WTC11 (cell line): ENCODE measurements around the gene MMAB. TPM values are rescaled to one million over a fixed set of nuclear protein-coding genes. Genes with fewer than 3 reads are reported as not detected.

Source experiments
- ATAC-seq: fragments of 200-7000 bp; cut with Tn5 transposase; 2 replicates; pipeline ENCODE4 v1.10.0; 2021; ENCODE audit warnings: mild to moderate bottlenecking, moderate library complexity
- CTCF ChIA-PET: fragments of 300-600 bp; sonication (Branson Sonifier 250); formaldehyde crosslinking; loops from one replicate; lab custom pipeline; 2021; ENCODE audit warnings: antibody characterized with exemption; lab: Charles Lee
- POLR2A ChIA-PET: fragments of 350-600 bp; sonication (Branson Sonifier 250); formaldehyde crosslinking; loops from one replicate; lab custom pipeline; 2021; ENCODE audit warnings: antibody characterized with exemption; lab: Charles Lee
- DNase-seq: peaks from one replicate; pipeline ENCODE4 v3.0.0; 2021; ENCODE audit warnings: low spot score
- H3K27ac Mint-ChIP-seq: 2 replicates; pipeline ENCODE4 v1.8.0; 2021; ENCODE audit warnings: mixed read lengths
- H3K27me3 Mint-ChIP-seq: 2 replicates; pipeline ENCODE4 v1.8.0; 2021; ENCODE audit warnings: low read depth, mild to moderate bottlenecking, moderate library complexity, mixed read lengths
- H3K36me3 Mint-ChIP-seq: 2 replicates; pipeline ENCODE4 v1.8.0; 2021; ENCODE audit warnings: mixed read lengths
- H3K4me1 Mint-ChIP-seq: 2 replicates; pipeline ENCODE4 v1.8.0; 2022; ENCODE audit warnings: mixed read lengths
- H3K4me3 Mint-ChIP-seq: 2 replicates; pipeline ENCODE4 v1.8.0; 2021; ENCODE audit warnings: mild to moderate bottlenecking, moderate library complexity, mixed read lengths
- H3K9me3 Mint-ChIP-seq: 2 replicates; pipeline ENCODE4 v1.8.0; 2021; ENCODE audit warnings: mixed read lengths
- AR ChIP-seq: fragments of 250-450 bp; sonication (Bioruptor Pico); IDR thresholded peaks from 2 replicates; pipeline ENCODE4 v1.9.0; 2021; ENCODE audit warnings: mild to moderate bottlenecking
- ATF1 ChIP-seq: sonication (generic); formaldehyde crosslinking; IDR thresholded peaks from 2 replicates; pipeline ENCODE4 v1.8.1; 2023; ENCODE audit warnings: mild to moderate bottlenecking, moderate library complexity, missing genetic modification reagents
- CDX4 ChIP-seq: fragments of 250-450 bp; sonication (Bioruptor Pico); IDR thresholded peaks from 2 replicates; pipeline ENCODE4 v1.9.0; 2021; ENCODE audit warnings: moderate library complexity, mild to moderate bottlenecking, inconsistent platforms, borderline replicate concordance
- FOXK1 ChIP-seq: sonication (generic); formaldehyde crosslinking; IDR thresholded peaks from 2 replicates; pipeline ENCODE4 v1.8.0; 2022; ENCODE audit warnings: mild to moderate bottlenecking, moderate library complexity, missing genetic modification reagents
- MLX ChIP-seq: sonication (generic); formaldehyde crosslinking; IDR thresholded peaks from 2 replicates; pipeline ENCODE4 v1.8.1; 2023; ENCODE audit warnings: mild to moderate bottlenecking, missing genetic modification reagents, moderate library complexity
- MYBL2 ChIP-seq: sonication (generic); formaldehyde crosslinking; IDR thresholded peaks from 2 replicates; pipeline ENCODE4 v1.8.1; 2023; ENCODE audit warnings: mild to moderate bottlenecking, moderate library complexity, missing genetic modification reagents
- NFATC4 ChIP-seq: fragments of 250-450 bp; sonication (Bioruptor Pico); IDR thresholded peaks from 2 replicates; pipeline ENCODE4 v1.9.0; 2021; ENCODE audit warnings: mild to moderate bottlenecking
- NFE2L1 ChIP-seq: sonication (generic); formaldehyde crosslinking; IDR thresholded peaks from 2 replicates; pipeline ENCODE4 v1.8.1; 2023; ENCODE audit warnings: missing genetic modification reagents
- RORB ChIP-seq: fragments of 250-450 bp; sonication (Bioruptor Pico); IDR thresholded peaks from 2 replicates; pipeline ENCODE4 v1.9.0; 2021; ENCODE audit warnings: mild to moderate bottlenecking
- USF2 ChIP-seq: sonication (generic); formaldehyde crosslinking; IDR thresholded peaks from 2 replicates; pipeline ENCODE4 v1.8.1; 2023; ENCODE audit warnings: mild to moderate bottlenecking, missing genetic modification reagents, moderate library complexity
- ZNF263 ChIP-seq: sonication (generic); formaldehyde crosslinking; IDR thresholded peaks from 2 replicates; pipeline ENCODE4 v1.8.1; 2022; ENCODE audit warnings: low read depth, mild to moderate bottlenecking, moderate library complexity, missing genetic modification reagents
- ZNF532 ChIP-seq: fragments of 250-450 bp; sonication (Bioruptor Pico); IDR thresholded peaks from 2 replicates; pipeline ENCODE4 v1.9.0; 2021; ENCODE audit warnings: mild to moderate bottlenecking, borderline replicate concordance
- total RNA-seq: library from RNA; stranded (reverse); gene quantifications from 3 replicates; pipeline ENCODE4 v1.2.3, GENCODE V29; 2021
- TF ChIP-seq, protein P1 (sequence below): fragments of 250-450 bp; sonication (Bioruptor Pico); IDR thresholded peaks from 2 replicates; pipeline ENCODE4 v1.9.0; 2021; ENCODE audit warnings: mild to moderate bottlenecking
- TF ChIP-seq, protein P2 (sequence below): sonication (generic); formaldehyde crosslinking; IDR thresholded peaks from 2 replicates; pipeline ENCODE4 v1.8.0; 2023; ENCODE audit warnings: missing genetic modification reagents, mild to moderate bottlenecking, borderline replicate concordance
- TF ChIP-seq, protein P3 (sequence below): sonication (generic); formaldehyde crosslinking; IDR thresholded peaks from 2 replicates; pipeline ENCODE4 v1.8.0; 2022; ENCODE audit warnings: mild to moderate bottlenecking, missing genetic modification reagents
- TF ChIP-seq, protein P4 (sequence below): fragments of 200-600 bp; IDR thresholded peaks from 2 replicates; pipeline ENCODE4 v1.8.0; 2022; ENCODE audit warnings: antibody characterized with exemption
- TF ChIP-seq, protein P5 (sequence below): sonication (generic); formaldehyde crosslinking; IDR thresholded peaks from 2 replicates; pipeline ENCODE4 v1.8.0; 2022; ENCODE audit warnings: mild to moderate bottlenecking, missing genetic modification reagents

Gene MMAB
- total RNA-seq, 1 experiment from 2014 or later, result 22.0 TPM

DNA sequence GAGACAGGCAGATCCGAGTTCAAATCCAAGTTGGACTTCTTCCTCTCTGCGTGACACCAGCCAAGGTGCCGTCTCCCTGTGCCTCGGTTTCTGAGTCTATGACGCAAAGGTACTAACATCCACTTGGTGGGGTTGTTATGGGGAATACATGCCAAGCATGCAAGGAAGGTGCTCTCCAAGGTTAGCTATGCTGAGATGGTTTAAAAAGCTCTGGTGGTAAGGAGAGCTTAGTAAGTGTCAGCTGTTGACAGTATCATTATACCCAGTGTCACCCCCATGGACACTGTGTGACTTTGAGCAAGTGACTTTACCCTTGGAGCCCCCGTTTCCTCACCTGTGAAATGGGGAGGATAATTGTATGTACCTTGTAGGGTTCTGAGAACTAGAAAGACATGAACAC is 22.2 kb downstream of the MMAB start:
- ChIA-PET POLR2A (no interaction called here), CTCF (interaction anchor here (0.9 to 1.0 kb wide), 2 partner anchors 123 to 157 kb away, joined by 3 to 4 read pairs; no protein-coding TSS in a partner anchor)
- peaks cover 3% of the 10 kb centered on the region; the same call in 1 of the 2 replicates for H3K4me1 Mint-ChIP-seq
- ATAC-seq, result no peak
- DNase-seq, result no peak
- no peak overlapping the region for H3K4me3 Mint-ChIP-seq
- TF ChIP-seq MYBL2 (CRISPR knock-in tag), result no peak
- H3K27me3 Mint-ChIP-seq, result no peaks in the 10 kb centered on the region
- no peaks in the 10 kb centered on the region for H3K36me3 Mint-ChIP-seq
- no peaks in the 10 kb centered on the region for H3K9me3 Mint-ChIP-seq
- H3K27ac Mint-ChIP-seq, result no peak overlapping the region

- CTCF ChIA-PET, result interaction anchor here (1.7 kb wide), 1 partner anchor 31 kb away, joined by 5 read pairs; no protein-coding TSS in a partner anchor
- Mint-ChIP-seq H3K4me1 (no peaks in the 10 kb centered on the region), H3K4me3 (no peak overlapping the region), H3K9me3 (no peaks in the 10 kb centered on the region), H3K27ac (no peak overlapping the region), H3K36me3 (no peaks in the 10 kb centered on the region), H3K27me3 (no peaks in the 10 kb centered on the region; the same call in 1 of the 2 replicates)
- DNase-seq, result no peak
- ATAC-seq, result no peak
- TF ChIP-seq, protein P1, sequence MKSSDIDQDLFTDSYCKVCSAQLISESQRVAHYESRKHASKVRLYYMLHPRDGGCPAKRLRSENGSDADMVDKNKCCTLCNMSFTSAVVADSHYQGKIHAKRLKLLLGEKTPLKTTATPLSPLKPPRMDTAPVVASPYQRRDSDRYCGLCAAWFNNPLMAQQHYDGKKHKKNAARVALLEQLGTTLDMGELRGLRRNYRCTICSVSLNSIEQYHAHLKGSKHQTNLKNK, result no peak
- TF ChIP-seq ZNF263 (CRISPR knock-in tag) (no peak), NFATC4 (CRISPR knock-in tag) (no peak), RORB (no peak), NFE2L1 (no peak), ATF1 (CRISPR knock-in tag) (no peak), AR (no peak), ZNF532 (CRISPR knock-in tag) (no peak), CDX4 (CRISPR knock-in tag) (no peak), FOXK1 (CRISPR knock-in tag) (no peak), MLX (CRISPR knock-in tag) (no peak), USF2 (CRISPR knock-in tag) (no peak)
- TF ChIP-seq, protein P2, sequence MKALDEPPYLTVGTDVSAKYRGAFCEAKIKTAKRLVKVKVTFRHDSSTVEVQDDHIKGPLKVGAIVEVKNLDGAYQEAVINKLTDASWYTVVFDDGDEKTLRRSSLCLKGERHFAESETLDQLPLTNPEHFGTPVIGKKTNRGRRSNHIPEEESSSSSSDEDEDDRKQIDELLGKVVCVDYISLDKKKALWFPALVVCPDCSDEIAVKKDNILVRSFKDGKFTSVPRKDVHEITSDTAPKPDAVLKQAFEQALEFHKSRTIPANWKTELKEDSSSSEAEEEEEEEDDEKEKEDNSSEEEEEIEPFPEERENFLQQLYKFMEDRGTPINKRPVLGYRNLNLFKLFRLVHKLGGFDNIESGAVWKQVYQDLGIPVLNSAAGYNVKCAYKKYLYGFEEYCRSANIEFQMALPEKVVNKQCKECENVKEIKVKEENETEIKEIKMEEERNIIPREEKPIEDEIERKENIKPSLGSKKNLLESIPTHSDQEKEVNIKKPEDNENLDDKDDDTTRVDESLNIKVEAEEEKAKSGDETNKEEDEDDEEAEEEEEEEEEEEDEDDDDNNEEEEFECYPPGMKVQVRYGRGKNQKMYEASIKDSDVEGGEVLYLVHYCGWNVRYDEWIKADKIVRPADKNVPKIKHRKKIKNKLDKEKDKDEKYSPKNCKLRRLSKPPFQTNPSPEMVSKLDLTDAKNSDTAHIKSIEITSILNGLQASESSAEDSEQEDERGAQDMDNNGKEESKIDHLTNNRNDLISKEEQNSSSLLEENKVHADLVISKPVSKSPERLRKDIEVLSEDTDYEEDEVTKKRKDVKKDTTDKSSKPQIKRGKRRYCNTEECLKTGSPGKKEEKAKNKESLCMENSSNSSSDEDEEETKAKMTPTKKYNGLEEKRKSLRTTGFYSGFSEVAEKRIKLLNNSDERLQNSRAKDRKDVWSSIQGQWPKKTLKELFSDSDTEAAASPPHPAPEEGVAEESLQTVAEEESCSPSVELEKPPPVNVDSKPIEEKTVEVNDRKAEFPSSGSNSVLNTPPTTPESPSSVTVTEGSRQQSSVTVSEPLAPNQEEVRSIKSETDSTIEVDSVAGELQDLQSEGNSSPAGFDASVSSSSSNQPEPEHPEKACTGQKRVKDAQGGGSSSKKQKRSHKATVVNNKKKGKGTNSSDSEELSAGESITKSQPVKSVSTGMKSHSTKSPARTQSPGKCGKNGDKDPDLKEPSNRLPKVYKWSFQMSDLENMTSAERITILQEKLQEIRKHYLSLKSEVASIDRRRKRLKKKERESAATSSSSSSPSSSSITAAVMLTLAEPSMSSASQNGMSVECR, result no peak
- TF ChIP-seq, protein P3, sequence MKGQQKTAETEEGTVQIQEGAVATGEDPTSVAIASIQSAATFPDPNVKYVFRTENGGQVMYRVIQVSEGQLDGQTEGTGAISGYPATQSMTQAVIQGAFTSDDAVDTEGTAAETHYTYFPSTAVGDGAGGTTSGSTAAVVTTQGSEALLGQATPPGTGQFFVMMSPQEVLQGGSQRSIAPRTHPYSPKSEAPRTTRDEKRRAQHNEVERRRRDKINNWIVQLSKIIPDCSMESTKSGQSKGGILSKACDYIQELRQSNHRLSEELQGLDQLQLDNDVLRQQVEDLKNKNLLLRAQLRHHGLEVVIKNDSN (CRISPR knock-in tag), result no peak
- TF ChIP-seq, protein P4, sequence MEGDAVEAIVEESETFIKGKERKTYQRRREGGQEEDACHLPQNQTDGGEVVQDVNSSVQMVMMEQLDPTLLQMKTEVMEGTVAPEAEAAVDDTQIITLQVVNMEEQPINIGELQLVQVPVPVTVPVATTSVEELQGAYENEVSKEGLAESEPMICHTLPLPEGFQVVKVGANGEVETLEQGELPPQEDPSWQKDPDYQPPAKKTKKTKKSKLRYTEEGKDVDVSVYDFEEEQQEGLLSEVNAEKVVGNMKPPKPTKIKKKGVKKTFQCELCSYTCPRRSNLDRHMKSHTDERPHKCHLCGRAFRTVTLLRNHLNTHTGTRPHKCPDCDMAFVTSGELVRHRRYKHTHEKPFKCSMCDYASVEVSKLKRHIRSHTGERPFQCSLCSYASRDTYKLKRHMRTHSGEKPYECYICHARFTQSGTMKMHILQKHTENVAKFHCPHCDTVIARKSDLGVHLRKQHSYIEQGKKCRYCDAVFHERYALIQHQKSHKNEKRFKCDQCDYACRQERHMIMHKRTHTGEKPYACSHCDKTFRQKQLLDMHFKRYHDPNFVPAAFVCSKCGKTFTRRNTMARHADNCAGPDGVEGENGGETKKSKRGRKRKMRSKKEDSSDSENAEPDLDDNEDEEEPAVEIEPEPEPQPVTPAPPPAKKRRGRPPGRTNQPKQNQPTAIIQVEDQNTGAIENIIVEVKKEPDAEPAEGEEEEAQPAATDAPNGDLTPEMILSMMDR, result no peak
- TF ChIP-seq, protein P5, sequence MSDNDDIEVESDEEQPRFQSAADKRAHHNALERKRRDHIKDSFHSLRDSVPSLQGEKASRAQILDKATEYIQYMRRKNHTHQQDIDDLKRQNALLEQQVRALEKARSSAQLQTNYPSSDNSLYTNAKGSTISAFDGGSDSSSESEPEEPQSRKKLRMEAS, result no peak
- POLR2A ChIA-PET, result no interaction called here
These were observed 23.0 kb downstream of the MMAB start for GRCh38 chr12:109550281-109550680.
